GM10266 (cell line): Measurements from ENCODE around the gene MAP1LC3B2.

Experiments used
- DNase-seq: peaks from one replicate; pipeline ENCODE4 v3.0.0; 2012; ENCODE audit errors: extremely low spot score
- TF ChIP-seq, protein P1 (sequence below): IDR thresholded peaks from 2 replicates; pipeline ENCODE4 v1.5.1; 2012; ENCODE audit warnings: mild to moderate bottlenecking, low read depth; ENCODE audit not compliant: control insufficient read depth, insufficient read depth; ENCODE audit errors: missing control alignments

The MAP1LC3B2 gene

GRCh38 chr12:116620124-116620491, 60.9 kb downstream of the MAP1LC3B2 start:
- no peak for DNase-seq
- TF ChIP-seq, protein P1, sequence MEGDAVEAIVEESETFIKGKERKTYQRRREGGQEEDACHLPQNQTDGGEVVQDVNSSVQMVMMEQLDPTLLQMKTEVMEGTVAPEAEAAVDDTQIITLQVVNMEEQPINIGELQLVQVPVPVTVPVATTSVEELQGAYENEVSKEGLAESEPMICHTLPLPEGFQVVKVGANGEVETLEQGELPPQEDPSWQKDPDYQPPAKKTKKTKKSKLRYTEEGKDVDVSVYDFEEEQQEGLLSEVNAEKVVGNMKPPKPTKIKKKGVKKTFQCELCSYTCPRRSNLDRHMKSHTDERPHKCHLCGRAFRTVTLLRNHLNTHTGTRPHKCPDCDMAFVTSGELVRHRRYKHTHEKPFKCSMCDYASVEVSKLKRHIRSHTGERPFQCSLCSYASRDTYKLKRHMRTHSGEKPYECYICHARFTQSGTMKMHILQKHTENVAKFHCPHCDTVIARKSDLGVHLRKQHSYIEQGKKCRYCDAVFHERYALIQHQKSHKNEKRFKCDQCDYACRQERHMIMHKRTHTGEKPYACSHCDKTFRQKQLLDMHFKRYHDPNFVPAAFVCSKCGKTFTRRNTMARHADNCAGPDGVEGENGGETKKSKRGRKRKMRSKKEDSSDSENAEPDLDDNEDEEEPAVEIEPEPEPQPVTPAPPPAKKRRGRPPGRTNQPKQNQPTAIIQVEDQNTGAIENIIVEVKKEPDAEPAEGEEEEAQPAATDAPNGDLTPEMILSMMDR, result no peak

GRCh38 chr12:116620492-116621191, 61.5 kb downstream of the MAP1LC3B2 start:
- DNase-seq, result no peak
- TF ChIP-seq, protein P1, result no peak

- no peak for DNase-seq
- TF ChIP-seq, protein P1, result no peak
These were observed 62.0 kb downstream of the MAP1LC3B2 start for GRCh38 chr12:116621194-116621593.

GRCh38 chr12:116624516-116624915, 65.3 kb downstream of the MAP1LC3B2 start:
- DNase-seq, result no peak
- TF ChIP-seq, protein P1, result no peak

- TF ChIP-seq, protein P1, result no peak
- DNase-seq, result no peak
These were observed 67.0 kb downstream of the MAP1LC3B2 start for GRCh38 chr12:116626153-116626552.
